ENCODE data around the gene PLEKHG7.
"Not testable (repeated sequence)": the region's sequence is repeated elsewhere in the genome, so short reads cannot be mapped to it uniquely, and the experiment has no call there.

Gene PLEKHG7

DNA sequence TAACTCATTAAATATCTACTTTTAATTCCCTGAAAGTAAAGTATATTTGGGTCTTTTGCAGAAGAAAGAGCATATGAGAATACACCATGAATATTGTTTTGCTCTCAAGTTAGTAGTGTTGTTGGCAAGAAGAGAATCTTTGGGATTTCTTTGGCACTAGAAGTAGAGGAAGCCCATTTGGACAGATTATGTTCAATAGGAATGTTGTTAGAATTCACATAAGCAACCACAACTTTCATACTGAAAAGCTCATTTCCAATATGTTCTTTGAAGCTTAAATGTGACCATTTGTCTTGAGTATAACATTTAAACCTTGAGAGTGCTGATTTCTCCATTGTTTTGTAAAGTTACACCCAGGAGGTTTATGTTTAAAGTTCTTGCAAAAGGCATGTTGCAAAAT lies 37.6 kb downstream of the PLEKHG7 start:
- no peak for DNase-seq (ENCODE audit: low read depth)
- H3K4me3 ChIP-seq (ENCODE audit: low read length), result no peak overlapping the region
- no peak for TF ChIP-seq CTCF (conservative IDR thresholded peaks at IDR 0.05; ENCODE audit: low read depth, low read length)

GRCh38 chr12:92743026-92743425 lies 40.2 kb downstream of the PLEKHG7 start:
- no peak overlapping the region for H3K4me3 ChIP-seq (ENCODE audit: low read length)
- no peak for TF ChIP-seq CTCF (conservative IDR thresholded peaks at IDR 0.05; ENCODE audit: low read depth, low read length)
- DNase-seq (ENCODE audit: low read depth), result no peak

- no peak for TF ChIP-seq CTCF (conservative IDR thresholded peaks at IDR 0.05; ENCODE audit: low read depth, low read length)
- peak; percentile 65 for DNase-seq (ENCODE audit: low read depth)
- no peak overlapping the region for H3K4me3 ChIP-seq (ENCODE audit: low read length)
Observed at GRCh38 chr12:92745856-92746550, 43.2 kb downstream of the PLEKHG7 start.

DNA sequence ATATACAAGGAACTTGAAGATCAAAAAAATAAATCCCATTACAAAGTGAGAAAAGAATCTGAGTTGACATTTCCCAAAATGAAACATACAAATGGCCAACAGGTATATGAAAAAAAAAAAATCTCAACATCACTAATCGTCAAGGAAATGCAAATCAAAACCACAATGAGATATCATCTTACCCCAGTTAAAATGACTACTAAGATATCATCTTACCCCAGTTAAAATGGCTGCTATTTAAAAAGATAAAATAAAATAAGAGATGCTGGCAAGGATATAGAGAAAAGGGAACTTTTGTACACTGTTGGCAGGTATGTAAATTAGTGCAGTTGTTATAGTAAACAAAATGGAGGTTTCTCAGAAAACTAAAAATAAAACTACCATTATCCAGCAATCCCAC lies 44.4 kb downstream of the PLEKHG7 start:
- no peak for DNase-seq (ENCODE audit: low read depth)
- no peak overlapping the region for H3K4me3 ChIP-seq (ENCODE audit: low read length)
- TF ChIP-seq CTCF (conservative IDR thresholded peaks at IDR 0.05; ENCODE audit: low read depth, low read length), result no peak

GRCh38 chr12:92749691-92750090 lies 46.9 kb downstream of the PLEKHG7 start:
- not testable (repeated sequence) for DNase-seq (ENCODE audit: low read depth); H3K4me3 ChIP-seq (ENCODE audit: low read length)

DNA sequence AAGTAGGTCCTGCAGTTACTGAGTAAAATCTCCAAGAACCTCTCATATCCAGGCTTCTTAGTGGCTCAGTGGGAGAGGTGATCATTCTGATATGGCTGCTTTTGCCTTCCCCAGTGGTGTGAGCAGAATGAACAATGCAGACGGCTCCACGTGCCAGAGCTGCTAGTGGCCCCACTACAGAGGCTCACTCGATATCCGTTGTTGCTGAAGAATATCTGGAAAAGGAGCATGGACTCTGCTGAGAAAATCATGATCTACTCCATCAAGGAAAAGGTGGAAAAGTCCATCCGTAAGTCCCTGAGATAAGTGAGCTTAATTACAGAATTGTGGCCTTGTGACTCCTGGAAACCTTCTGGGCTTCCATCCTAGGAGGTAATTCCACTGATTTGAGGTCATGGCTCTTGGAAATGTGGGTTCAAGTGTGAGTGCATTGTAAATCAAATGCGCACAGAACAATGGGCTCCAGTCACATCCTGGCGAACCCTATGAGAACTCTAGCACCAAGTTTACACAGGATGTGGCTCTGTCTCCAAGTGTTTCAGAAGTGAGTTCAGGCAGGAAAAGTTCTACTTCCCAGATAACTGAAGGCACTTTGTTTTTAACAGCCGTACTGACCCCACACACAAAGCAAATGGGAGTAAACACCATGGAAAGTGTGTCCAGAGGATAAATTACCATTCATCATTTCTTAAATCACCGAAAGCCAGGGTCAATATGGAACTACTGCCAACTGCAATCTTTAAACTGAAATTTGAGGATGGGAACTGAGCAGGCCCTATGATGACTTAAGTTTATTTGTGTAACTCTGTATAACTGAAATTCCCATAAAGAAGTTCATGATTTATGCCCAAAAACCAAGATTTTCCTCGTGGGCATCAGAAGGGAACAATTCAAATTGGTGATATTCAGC lies 51.4 kb downstream of the PLEKHG7 start:
- DNase-seq (ENCODE audit: low read depth), result no peak
- no peak overlapping the region for H3K4me3 ChIP-seq (ENCODE audit: low read length)
- TF ChIP-seq CTCF (conservative IDR thresholded peaks at IDR 0.05; ENCODE audit: low read depth, low read length), result no peak

GRCh38 chr12:92756898-92757596 lies 54.3 kb downstream of the PLEKHG7 start:
- no peak overlapping the region for H3K4me3 ChIP-seq (ENCODE audit: low read length)
- TF ChIP-seq CTCF (conservative IDR thresholded peaks at IDR 0.05; ENCODE audit: low read depth, low read length), result no peak
- DNase-seq (ENCODE audit: low read depth), result no peak

Data from retinal pigment epithelial cell (primary cell).